GM12873 (cell line): ENCODE results near the gene FBH1.

Source experiments
- TF ChIP-seq, protein P1 (sequence below): IDR thresholded peaks from 2 replicates; pipeline ENCODE4 v1.5.1; 2012; ENCODE audit warnings: low read depth, mild to moderate bottlenecking, moderate library complexity, low read length, control low read depth; ENCODE audit not compliant: insufficient read depth; ENCODE audit errors: missing control alignments

The FBH1 gene

DNA sequence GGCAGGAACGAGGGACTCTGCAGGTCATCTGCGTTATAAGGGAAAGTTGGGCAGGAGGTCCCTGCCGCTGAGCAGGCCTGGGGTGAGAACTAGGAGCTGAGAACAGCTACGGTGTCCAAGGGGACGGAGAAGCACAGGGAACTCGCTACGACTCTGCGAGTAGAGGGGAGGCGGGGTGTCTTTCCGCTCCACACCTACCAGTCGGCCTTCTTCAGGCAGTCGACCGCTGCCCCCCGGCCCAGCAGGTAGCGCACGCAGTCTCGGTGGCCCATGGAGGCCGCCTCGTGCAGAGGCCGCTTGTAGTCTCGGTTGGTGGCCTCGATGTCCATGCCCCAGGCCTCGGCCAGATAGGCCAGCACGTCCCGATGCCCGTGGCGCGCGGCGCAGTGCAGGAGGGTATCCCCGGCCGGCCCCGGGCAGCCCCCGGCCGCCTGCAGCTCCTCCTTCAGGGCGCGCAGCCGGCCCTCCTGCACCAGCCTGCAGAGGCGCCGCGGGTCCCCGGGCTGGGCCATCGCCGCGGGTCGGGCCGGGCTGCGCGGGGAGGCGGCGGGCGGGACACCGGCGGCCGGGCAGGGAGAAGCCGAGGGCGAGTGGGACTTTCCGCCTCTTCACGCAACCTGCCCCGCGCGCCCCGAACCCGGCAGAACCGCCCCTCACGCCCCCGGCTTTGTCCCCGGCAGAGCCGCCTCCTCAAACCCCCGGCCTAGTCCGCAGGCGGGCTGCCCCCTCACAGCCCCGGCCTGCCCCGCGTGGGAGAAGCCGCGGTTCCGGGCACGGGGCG, 1.0 kb upstream of the FBH1 start:
- TF ChIP-seq, protein P1, sequence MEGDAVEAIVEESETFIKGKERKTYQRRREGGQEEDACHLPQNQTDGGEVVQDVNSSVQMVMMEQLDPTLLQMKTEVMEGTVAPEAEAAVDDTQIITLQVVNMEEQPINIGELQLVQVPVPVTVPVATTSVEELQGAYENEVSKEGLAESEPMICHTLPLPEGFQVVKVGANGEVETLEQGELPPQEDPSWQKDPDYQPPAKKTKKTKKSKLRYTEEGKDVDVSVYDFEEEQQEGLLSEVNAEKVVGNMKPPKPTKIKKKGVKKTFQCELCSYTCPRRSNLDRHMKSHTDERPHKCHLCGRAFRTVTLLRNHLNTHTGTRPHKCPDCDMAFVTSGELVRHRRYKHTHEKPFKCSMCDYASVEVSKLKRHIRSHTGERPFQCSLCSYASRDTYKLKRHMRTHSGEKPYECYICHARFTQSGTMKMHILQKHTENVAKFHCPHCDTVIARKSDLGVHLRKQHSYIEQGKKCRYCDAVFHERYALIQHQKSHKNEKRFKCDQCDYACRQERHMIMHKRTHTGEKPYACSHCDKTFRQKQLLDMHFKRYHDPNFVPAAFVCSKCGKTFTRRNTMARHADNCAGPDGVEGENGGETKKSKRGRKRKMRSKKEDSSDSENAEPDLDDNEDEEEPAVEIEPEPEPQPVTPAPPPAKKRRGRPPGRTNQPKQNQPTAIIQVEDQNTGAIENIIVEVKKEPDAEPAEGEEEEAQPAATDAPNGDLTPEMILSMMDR: no peak

DNA sequence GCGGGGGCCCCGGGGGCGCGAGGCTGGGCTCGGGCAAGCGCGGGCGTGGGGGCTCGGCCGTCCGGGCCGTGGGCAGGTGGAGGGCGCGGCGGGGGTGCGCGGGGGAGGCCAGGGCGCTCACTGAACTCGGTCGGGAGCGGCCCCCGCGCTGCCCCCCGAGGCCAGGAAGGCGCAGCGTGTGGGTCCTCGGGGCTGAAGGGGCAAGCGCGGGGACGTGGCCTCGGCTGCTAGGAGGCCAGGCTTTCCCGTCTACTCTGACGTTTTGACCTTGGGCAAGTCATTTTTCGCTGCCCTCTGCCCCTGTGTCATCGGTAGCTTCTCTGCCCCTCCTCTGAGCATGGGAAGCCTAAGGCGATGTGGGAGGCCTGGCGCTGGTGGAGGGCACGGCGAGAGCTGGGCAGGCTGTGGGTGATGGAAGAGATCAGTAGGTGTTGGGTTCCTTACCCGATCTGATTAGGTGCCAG, 441 bp downstream of the FBH1 start:
- TF ChIP-seq, protein P1: no peak

DNA sequence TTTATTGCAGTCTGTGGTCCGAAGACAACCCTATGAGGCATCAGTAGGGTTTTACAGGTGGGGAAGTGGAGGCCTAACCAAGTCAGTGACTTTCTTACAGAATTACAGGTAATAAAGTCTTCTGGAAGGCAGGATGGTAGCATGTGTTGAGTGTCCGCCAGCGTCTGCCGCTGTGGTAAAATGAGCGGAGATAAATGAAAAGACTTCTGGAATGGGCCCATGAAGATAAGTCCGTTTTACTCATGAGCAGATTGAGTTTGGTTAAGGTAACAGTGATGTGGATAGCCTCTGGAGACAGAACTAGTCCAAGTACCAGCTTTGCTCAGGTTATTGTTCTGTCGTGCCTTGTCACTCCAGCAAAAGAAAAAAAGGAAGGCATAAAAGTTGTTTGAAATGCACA, 966 bp downstream of the FBH1 start:
- TF ChIP-seq, protein P1: no peak

- TF ChIP-seq, protein P1: no peak
These were observed 2.0 kb downstream of the FBH1 start for GRCh38 chr10:5892007-5892406.

DNA sequence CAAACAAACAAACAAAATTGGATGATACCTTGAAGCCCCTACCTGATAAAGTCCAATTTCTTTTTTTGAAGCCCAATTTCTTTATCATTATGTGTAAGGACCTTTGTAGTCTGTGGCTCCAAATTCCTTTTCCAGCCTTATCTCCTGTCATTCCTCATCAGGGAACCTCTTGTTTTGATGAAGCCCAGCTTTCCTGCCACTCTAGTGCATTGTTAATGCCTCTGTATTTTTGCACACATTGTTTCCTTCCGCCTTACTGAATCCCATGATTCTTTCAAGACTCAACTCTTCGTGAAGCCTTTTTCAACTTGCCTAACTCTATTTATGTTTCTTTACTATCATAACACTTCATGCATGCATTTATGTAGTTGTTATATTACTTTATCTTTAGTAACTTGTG, 3.3 kb downstream of the FBH1 start:
- TF ChIP-seq, protein P1: no peak

- TF ChIP-seq, protein P1: no peak
These were observed 4.4 kb downstream of the FBH1 start for GRCh38 chr10:5894403-5894802.

- TF ChIP-seq, protein P1: no peak
These were observed 4.8 kb downstream of the FBH1 start for GRCh38 chr10:5894873-5895272.

DNA sequence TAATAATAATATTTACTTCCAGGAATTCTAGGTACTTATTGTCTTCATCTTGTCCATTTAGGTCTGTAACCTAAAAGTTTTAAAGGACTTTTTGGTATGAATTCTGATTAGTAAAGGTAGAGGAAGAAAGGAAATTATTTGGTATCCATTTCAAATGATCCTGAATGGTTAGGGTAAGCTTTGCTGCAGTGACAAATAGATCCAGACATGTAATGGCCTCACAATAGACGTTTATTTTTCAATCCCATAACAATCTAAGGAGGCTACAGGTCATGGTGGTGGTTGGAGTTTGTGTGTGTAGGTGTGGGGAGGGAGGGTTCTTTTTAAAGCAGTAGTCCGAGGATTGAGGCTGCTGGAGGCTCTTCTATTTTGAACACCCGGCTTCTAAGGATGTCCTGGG, 5.3 kb downstream of the FBH1 start:
- TF ChIP-seq, protein P1: no peak
